HuH-7 (cell line): ENCODE measurements around the gene UCK2.
A peak's percentile ranks its signal among the peaks of the same experiment; 100 is the strongest.

ENCODE experiments used
- DNase-seq: peaks from one replicate; pipeline ENCODE4 v3.0.0; 2011; ENCODE audit warnings: low spot score

UCK2 gene

GRCh38 chr1:165938844-165939243 is 111.4 kb downstream of the UCK2 start:
- DNase-seq, result no peak

- no peak for DNase-seq
Measured at GRCh38 chr1:165941531-165941930, 114.1 kb downstream of the UCK2 start.

- no peak for DNase-seq
Measured at GRCh38 chr1:165942062-165942461, 114.6 kb downstream of the UCK2 start.

GRCh38 chr1:165942927-165943597 is 115.6 kb downstream of the UCK2 start:
- no peak for DNase-seq

- no peak for DNase-seq
Measured at GRCh38 chr1:165945911-165946310, 118.5 kb downstream of the UCK2 start.

- DNase-seq, result no peak
Measured at GRCh38 chr1:165947797-165948455, 120.5 kb downstream of the UCK2 start.

GRCh38 chr1:165949335-165950130 is 122.1 kb downstream of the UCK2 start:
- peak; percentile 25 for DNase-seq

GRCh38 chr1:165954940-165955339 is 127.5 kb downstream of the UCK2 start:
- DNase-seq, result no peak

- DNase-seq, result no peak
Measured at GRCh38 chr1:165958306-165958705, 130.9 kb downstream of the UCK2 start.

- DNase-seq, result no peak
Measured at GRCh38 chr1:165960136-165960535, 132.7 kb downstream of the UCK2 start.

- DNase-seq, result no peak
Measured at GRCh38 chr1:165960881-165961280, 133.5 kb downstream of the UCK2 start.
